Stimulated activated naive CD8-positive, alpha-beta T cell treated with anti-CD3 and anti-CD28 coated beads, Interleukin-15, Interleukin-2, amounts not matched to agents 100 U/mL and 50 U/mL, for 24 hours (primary cell): ENCODE results near the gene PSMC1.
"Not testable (repeated sequence)": the region's sequence is repeated elsewhere in the genome, so short reads cannot be mapped to it uniquely, and the experiment has no call there.

Experiments used
- ATAC-seq: fragments of 150-1000 bp; cut with Tn5 transposase; one replicate; pipeline ENCODE4 v1.10.0; 2021
- DNase-seq: peaks from one replicate; pipeline ENCODE4 v3.0.0; 2021

PSMC1 gene

DNA sequence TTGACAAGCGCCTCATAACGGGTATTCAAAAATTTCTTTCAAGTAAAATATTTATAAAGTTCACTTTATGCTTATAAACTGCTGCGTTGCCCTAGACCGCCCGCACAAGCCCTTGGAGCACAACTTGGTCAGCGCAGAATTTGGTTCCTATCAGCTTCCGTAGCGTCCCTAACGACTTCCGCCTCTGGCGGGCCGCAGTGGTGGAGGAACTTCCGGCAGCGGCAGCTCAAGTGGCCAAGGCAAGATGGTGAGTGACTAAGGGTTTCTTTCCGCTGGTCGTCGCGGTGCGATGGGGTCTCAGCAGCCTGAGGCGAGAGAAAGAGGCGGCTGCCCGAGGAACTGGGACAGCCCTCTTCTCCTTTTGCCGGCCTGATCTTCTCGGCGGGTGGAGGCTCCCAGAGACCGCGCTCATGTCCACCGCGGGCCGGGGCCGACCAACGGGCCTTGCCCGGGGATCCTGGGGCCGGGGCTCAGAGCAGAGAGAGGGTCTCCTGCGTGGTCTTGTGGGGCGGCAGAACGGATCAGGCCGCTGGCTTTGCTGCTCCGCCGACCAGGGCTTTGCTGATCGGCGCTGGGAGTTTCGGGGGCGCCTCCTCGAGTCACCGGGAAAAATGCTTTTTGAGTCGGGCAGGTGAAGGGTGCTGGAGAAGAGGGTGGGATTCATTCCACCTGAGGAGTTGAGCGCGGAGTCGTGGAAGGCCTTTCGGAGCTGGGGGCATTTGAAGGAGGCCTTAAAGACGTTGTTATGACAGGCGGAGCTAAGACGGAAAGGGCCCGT is at the start of gene PSMC1:
Gene PSMC1 (plus strand): TSS at position 200 of the 778 bp plus-strand sequence. CDS start 45 bp downstream, at position 245.
- ATAC-seq (peak; percentile 98), DNase-seq (peak; percentile 87)

GRCh38 chr14:90213099-90213748 is 43.1 kb upstream of the PSMC1 start:
- no peak for ATAC-seq
- no peak for DNase-seq

DNA sequence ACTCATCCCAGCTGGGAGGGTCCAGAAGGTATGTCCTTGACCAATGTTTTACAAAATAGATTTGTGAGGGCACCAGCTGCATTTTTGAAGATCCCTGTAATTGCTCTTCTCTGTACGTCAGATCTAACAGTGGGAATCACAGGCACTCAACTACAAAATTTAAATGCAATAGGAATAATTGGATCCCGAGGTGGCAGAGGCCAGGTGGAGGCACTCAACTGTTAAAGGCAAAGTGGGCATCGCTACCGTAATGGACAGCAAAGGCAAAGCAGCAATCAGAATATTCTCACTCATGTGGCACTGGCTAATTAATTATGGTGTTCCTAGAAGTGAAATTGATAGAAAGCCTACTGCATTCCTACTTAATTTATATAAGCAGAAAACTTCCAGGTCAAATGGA is 27.9 kb upstream of the PSMC1 start:
- no peak for ATAC-seq
- DNase-seq, result no peak

GRCh38 chr14:90229942-90230341 is 26.4 kb upstream of the PSMC1 start:
- DNase-seq, ATAC-seq: not testable (repeated sequence)

DNA sequence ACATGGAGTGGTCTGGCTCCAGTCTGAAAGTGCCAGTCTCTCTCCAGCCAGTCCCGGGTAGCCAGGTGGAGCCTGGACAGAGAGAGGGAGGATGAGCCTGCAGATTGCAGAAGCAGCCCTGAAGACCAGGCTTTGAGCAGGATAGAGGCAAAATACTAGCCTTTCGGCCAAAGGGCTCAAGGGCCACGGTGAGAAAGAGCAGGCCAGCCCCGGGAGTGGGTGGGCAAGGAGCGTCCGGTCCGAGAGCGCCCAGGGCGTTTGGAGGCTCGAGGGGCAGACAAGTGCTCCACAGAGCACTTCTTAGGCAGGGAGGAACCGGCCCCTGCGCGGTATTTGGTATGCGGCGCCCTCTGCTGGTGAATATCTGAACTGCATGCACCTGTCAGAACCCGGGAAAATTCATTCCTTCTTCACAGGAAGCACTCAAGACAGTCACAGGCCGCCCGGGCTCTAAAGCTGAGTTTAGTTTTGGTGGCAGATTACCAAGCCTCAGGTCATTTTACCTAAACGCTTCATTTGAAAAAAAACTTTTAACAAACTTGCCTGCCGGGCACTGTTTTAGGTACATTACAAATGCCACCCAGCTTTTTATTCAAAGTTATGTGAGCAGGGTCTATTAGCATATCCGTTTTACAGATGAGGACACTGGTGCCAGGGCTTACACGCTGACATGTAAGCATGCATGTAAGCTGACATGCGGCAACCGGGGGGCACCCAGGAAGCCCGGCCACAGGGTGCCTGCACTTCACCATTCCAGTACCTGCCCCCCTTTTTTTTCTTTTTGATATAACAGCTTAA is 21.0 kb upstream of the PSMC1 start:
- DNase-seq (peak; percentile 76), ATAC-seq (peak; percentile 75)

DNA sequence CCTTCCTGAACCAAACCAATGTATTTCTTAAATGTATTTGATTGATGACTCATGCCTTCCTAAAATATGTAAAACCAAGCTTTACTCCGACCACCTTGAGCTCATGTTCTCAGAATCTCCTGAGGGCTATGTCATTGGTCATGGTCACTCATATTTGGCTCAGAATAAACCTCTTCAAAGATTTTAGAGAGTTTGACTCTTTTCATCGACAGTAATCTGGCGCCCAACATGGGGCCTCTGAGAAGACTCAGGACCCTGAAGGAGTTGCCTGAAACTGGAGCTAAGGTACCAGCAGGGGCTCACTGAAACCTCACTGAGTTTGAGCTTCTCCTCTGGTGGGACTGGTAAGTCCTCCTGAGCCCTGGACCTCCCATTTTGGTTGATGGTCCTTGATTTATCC is 17.2 kb upstream of the PSMC1 start:
- ATAC-seq (no peak), DNase-seq (peak; percentile 23)

DNA sequence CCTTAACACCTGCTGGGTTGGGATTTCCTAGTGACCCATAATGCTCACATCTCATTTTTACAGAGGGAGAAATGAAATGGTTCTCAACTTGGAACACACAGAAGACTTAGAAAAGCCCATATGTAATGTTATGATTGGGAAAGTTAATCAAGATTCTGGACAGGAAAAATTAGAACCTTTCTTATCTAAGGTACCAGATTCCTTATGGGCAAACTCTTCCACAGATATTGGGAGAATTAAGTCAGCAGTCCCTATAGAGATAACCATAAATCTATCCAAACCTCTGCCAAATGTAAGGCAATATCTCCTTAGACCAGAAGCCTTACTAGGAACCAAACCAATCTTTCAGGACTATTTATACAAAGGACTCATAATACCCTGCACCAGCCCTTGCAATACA is 13.9 kb upstream of the PSMC1 start:
- DNase-seq (no peak), ATAC-seq (no peak)

- ATAC-seq, result no peak
- no peak for DNase-seq
Measured at GRCh38 chr14:90246936-90247335, 9.4 kb upstream of the PSMC1 start.

DNA sequence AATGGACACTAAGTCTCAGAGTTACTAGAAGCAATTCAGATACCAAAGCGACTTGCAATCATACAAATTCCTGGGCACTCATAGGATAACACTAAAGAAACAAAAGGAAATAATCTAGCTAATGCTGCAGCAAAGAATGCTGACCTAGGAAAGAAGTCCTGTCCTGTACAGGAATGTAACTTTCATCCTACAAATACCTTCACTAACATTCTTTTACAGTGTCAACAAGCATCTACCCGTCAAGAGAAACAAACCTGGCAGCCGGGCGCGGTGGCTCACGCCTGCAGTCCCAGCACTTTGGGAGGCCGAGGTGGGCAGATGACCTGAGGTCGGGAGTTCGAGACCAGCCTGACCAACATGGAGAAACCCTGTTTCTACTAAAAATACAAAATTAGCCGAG is 8.9 kb upstream of the PSMC1 start:
- not testable (repeated sequence) for ATAC-seq

GRCh38 chr14:90248594-90248993 is 7.8 kb upstream of the PSMC1 start:
- ATAC-seq (no peak), DNase-seq (no peak)

More for the DNA sequence above, 8.9 kb upstream of the PSMC1 start:
- DNase-seq, result not testable (repeated sequence)

- no peak for ATAC-seq
Measured at GRCh38 chr14:90253826-90254225, 2.5 kb upstream of the PSMC1 start.

DNA sequence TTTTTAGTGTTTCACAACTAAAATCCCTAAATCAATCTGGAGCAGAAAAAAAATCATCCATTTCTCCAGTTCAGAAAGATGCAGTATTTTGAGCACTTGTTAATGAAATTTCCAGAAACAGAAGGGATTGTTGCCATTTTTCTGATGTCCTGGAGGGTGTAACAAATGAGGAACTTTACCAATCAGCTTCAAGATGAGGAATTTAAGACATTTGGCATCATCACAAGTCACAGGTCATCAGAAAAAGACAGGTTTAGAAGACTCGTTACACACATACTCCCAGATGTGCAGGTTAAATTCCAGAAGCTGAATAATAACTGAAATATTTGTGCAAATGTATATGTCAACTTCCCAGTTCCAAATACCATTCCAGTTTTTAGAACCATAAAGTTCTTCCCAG is 482 bp upstream of the PSMC1 start:
- no peak for DNase-seq
- ATAC-seq, result no peak

More at GRCh38 chr14:90253826-90254225, 2.5 kb upstream of the PSMC1 start:
- no peak for DNase-seq

DNA sequence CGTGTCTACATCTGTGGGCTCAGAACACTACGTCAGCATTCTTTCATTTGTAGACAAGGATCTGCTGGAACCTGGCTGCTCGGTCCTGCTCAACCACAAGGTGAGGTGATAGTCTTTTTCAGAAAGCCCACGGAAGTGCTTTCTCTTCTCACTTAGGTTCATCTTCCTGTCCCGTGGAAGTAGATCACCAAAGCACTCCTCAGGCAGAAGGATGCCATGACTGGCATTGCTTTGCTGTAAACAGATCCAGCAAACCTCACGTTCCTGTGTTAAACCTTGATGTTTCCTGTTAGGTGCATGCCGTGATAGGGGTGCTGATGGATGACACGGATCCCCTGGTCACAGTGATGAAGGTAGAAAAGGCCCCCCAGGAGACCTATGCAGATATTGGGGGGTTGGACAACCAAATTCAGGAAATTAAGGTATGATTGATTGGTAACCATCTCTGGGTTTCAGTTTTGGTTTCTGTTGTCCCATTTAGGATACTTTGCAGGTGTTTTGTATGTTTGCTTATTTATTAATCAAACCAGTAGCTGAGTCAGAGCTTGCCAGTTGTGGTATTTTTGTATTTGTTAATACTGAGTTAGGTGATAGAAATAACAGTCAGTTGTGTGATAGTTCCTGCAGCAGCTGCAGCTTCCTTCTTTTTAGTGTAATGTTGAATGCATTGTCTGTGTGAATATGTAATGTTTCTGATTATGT is 7.5 kb downstream of the PSMC1 start:
- no peak for DNase-seq
- no peak for ATAC-seq

GRCh38 chr14:90266441-90267154 is 10.2 kb downstream of the PSMC1 start:
- no peak for ATAC-seq

GRCh38 chr14:90268420-90268819 is 12.1 kb downstream of the PSMC1 start:
- no peak for DNase-seq
- ATAC-seq, result no peak

More at GRCh38 chr14:90266441-90267154, 10.2 kb downstream of the PSMC1 start:
- no peak for DNase-seq

DNA sequence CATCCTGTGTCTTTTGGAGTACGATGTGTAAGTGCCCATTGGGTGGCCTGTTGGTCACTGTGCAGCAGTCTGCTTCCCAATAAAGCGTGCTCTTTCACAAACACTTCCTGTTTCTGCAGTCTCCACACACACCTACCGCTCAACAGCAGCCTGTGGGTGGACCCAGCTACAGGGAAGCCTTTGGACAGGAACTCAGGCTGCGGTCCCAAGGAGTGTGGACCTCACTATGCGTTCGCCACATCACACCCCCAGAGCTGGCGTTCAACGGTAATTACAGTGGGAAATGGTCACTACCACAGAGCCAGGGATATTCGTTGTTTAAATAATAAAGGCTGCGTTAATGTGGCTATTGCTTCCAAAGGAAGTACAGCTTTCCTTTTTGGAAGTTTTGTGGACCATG is 16.2 kb downstream of the PSMC1 start:
- DNase-seq (no peak), ATAC-seq (no peak)

GRCh38 chr14:90273532-90273931 is 17.2 kb downstream of the PSMC1 start:
- no peak for DNase-seq
- no peak for ATAC-seq

- ATAC-seq (peak; percentile 34), DNase-seq (no peak)
Measured at GRCh38 chr14:90274019-90274418, 17.7 kb downstream of the PSMC1 start.

- ATAC-seq (peak; percentile 67), DNase-seq (no peak)
Measured at GRCh38 chr14:90274808-90275457, 18.6 kb downstream of the PSMC1 start.

DNA sequence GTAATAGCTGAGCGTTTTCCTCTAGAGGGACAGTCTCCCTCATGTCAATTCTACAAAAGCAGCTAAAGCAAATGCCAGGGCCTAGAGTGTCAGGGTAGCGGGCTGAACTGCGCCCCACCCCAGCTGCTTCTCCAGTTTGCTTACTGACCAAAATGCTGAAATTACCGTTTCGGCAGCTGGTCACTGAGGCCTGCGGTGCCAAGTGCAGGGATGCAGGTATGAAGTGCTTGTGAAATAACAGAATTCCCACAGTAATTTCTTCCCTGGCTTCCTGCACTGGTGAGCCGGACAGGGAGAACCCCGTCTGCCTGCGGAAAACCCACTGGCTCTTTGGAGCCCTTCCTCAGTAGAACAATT is 19.1 kb downstream of the PSMC1 start:
- DNase-seq (no peak), ATAC-seq (peak; percentile 25)

DNA sequence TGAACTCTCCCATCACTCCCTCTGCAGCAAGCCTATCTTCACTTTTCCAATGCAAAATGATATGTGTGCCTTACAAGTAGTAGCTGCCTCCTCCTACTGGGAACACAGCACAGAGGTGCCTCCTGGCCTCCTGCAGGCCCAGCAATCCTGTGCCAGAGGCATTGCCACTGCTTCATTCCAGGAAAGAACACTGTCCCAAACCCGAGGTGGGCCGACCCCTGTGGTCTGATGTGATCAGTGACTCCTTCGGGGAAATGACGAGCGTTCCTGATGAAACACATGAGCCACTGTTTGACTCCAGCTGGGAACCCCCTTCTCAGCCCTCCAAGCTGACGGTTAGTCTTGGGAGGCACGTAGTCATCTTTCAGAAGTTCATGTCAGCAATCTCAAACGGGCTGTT is 19.5 kb downstream of the PSMC1 start:
- DNase-seq, result no peak
- no peak for ATAC-seq
